Activated B cell treated with CpG ODN at 0.5 μM for 24 hours (primary cell): ENCODE measurements around the gene FOXI2. TPM values are rescaled to one million over a fixed set of nuclear protein-coding genes. Genes with fewer than 3 reads are reported as not detected.

Experiments used
- ATAC-seq: fragments of 200-7000 bp; cut with Tn5 transposase; one replicate; pipeline ENCODE4 v1.10.0; 2021; ENCODE audit warnings: low read depth, mild to moderate bottlenecking, moderate library complexity
- CTCF ChIA-PET: fragments of 350-600 bp; sonication (Branson Sonifier 250); formaldehyde crosslinking; loops from one replicate; lab custom pipeline; 2021; ENCODE audit warnings: antibody characterized with exemption; lab: Charles Lee
- POLR2A ChIA-PET: fragments of 350-600 bp; sonication (Branson Sonifier 250); formaldehyde crosslinking; loops from one replicate; lab custom pipeline; 2021; ENCODE audit warnings: antibody characterized with exemption; lab: Charles Lee
- DNase-seq: peaks from one replicate; pipeline ENCODE4 v3.0.0; 2022
- H3K27ac Mint-ChIP-seq: one replicate; pipeline ENCODE4 v1.8.0; 2020; ENCODE audit warnings: mixed read lengths
- H3K27me3 Mint-ChIP-seq: one replicate; pipeline ENCODE4 v1.8.0; 2021; ENCODE audit warnings: mixed read lengths
- H3K36me3 Mint-ChIP-seq: one replicate; pipeline ENCODE4 v1.8.0; 2021; ENCODE audit warnings: low read depth, mixed read lengths
- H3K4me1 Mint-ChIP-seq: one replicate; pipeline ENCODE4 v1.8.0; 2021; ENCODE audit warnings: mixed read lengths
- H3K4me3 Mint-ChIP-seq: one replicate; pipeline ENCODE4 v1.8.0; 2020; ENCODE audit warnings: mild to moderate bottlenecking, mixed read lengths
- H3K9me3 Mint-ChIP-seq: one replicate; pipeline ENCODE4 v1.8.0; 2020; ENCODE audit warnings: mixed read lengths
- CTCF ChIP-seq: fragments of 200-600 bp; IDR thresholded peaks from one replicate; pipeline ENCODE4 v1.8.0; 2022; ENCODE audit warnings: antibody characterized with exemption, mild to moderate bottlenecking
- intact Hi-C: fragments of 100-400 bp; cut with micrococcal nuclease; formaldehyde crosslinking; loops from one replicate; pipeline ENCODE4 v1.15.1; 2024
- total RNA-seq: library from RNA; stranded (reverse); gene quantifications from 2 replicates; pipeline ENCODE4 v1.2.3, GENCODE V29; 2022

FOXI2 gene
- total RNA-seq, 1 donor from 2014 or later: not detected

- ChIA-PET POLR2A (no interaction called here), CTCF (no interaction called here)
These were observed 617 bp upstream of the FOXI2 start for GRCh38 chr10:127736222-127736914.

GRCh38 chr10:127737563-127738511 is 852 bp downstream of the FOXI2 start:
- intact Hi-C loops: no loop called here
- Mint-ChIP-seq H3K9me3 (no peaks in the 10 kb centered on the region), H3K36me3 (no peaks in the 10 kb centered on the region), H3K27ac (no peak overlapping the region), H3K4me3 (no peak overlapping the region), H3K4me1 (peaks cover 1% of the 10 kb centered on the region), H3K27me3 (peaks cover 32% of the 10 kb centered on the region)
- CTCF ChIA-PET: no interaction called here
- DNase-seq: no peak
- POLR2A ChIA-PET: no interaction called here
- no peak for TF ChIP-seq CTCF
- ATAC-seq: no peak

More at GRCh38 chr10:127736222-127736914, 617 bp upstream of the FOXI2 start:
- no peak for TF ChIP-seq CTCF
- H3K36me3 Mint-ChIP-seq: no peaks in the 10 kb centered on the region
- no peak for DNase-seq
- no peak overlapping the region for H3K27ac Mint-ChIP-seq
- peaks cover 1% of the 10 kb centered on the region for H3K4me1 Mint-ChIP-seq
- no peak overlapping the region for H3K4me3 Mint-ChIP-seq
- H3K9me3 Mint-ChIP-seq: no peaks in the 10 kb centered on the region
- intact Hi-C loops: no loop called here
- ATAC-seq: no peak
- peaks cover 41% of the 10 kb centered on the region for H3K27me3 Mint-ChIP-seq

GRCh38 chr10:127738512-127739424 is 1.8 kb downstream of the FOXI2 start:
- Mint-ChIP-seq H3K36me3 (no peaks in the 10 kb centered on the region), H3K27ac (no peak overlapping the region), H3K4me3 (no peak overlapping the region), H3K27me3 (peaks cover 23% of the 10 kb centered on the region), H3K4me1 (peaks cover 1% of the 10 kb centered on the region), H3K9me3 (no peaks in the 10 kb centered on the region)
- ChIA-PET POLR2A (no interaction called here), CTCF (no interaction called here)
- ATAC-seq: no peak
- TF ChIP-seq CTCF: no peak
- no peak for DNase-seq
- intact Hi-C loops: no loop called here

- DNase-seq (no peak), ATAC-seq (no peak)
- ChIA-PET CTCF (no interaction called here), POLR2A (no interaction called here)
- peaks cover 12% of the 10 kb centered on the region for H3K27me3 Mint-ChIP-seq
- no peak for TF ChIP-seq CTCF
- H3K4me3 Mint-ChIP-seq: no peak overlapping the region
- H3K4me1 Mint-ChIP-seq: peaks cover 1% of the 10 kb centered on the region
- intact Hi-C loops: no loop called here
- no peak overlapping the region for H3K27ac Mint-ChIP-seq
- H3K36me3 Mint-ChIP-seq: no peaks in the 10 kb centered on the region
- no peaks in the 10 kb centered on the region for H3K9me3 Mint-ChIP-seq
These were observed 2.9 kb downstream of the FOXI2 start for GRCh38 chr10:127739908-127740307.
